ENCODE data around the gene DHRS13. TPM values are rescaled to one million over a fixed set of nuclear protein-coding genes. Genes with fewer than 3 reads are reported as not detected.

DHRS13 gene
- total RNA-seq, 1 donor from 2014 or later: 9.6 TPM

Small RNA genes lying within 50 kb of the gene (microRNA-seq; reads per million reads assigned to microRNA genes)
- not detected for gene MIR451B

Other genes starting within 250 kb of the DHRS13 start
- 33.7 TPM for gene SDF2, start 241.2 kb downstream of the DHRS13 start, total RNA-seq
- gene SUPT6H, start 240.9 kb downstream of the DHRS13 start, total RNA-seq: 70.7 TPM
- 7.6 TPM for gene PROCA1, start 191.2 kb downstream of the DHRS13 start, total RNA-seq
- gene RAB34, start 185.2 kb downstream of the DHRS13 start, total RNA-seq: 81.3 TPM
- 1,089 TPM for gene RPL23A, start 183.1 kb downstream of the DHRS13 start, total RNA-seq
- 3.1 TPM for gene TLCD1, start 176.8 kb downstream of the DHRS13 start, total RNA-seq
- 3.4 TPM for gene NEK8, start 174.3 kb downstream of the DHRS13 start, total RNA-seq
- 39.2 TPM for gene TRAF4, start 159.1 kb downstream of the DHRS13 start, total RNA-seq
- 17.3 TPM for gene FAM222B, start 60.3 kb downstream of the DHRS13 start, total RNA-seq
- gene ERAL1, start 48.1 kb downstream of the DHRS13 start, total RNA-seq: 23.0 TPM
- 111 TPM for gene FLOT2, start 5.3 kb downstream of the DHRS13 start, total RNA-seq
- 42.8 TPM for gene PHF12, start 48.4 kb upstream of the DHRS13 start, total RNA-seq
- gene SEZ6, start 103.0 kb upstream of the DHRS13 start, total RNA-seq: not detected
- gene PIPOX, start 140.1 kb upstream of the DHRS13 start, total RNA-seq: 1.5 TPM